B cell (primary cell): ENCODE measurements around the gene SCFD1.
"Not testable (repeated sequence)": the region's sequence is repeated elsewhere in the genome, so short reads cannot be mapped to it uniquely, and the experiment has no call there.

Source experiments
- EZH2 ChIP-seq: IDR thresholded peaks from 2 replicates; pipeline ENCODE4 v1.6.1; 2012; ENCODE audit warnings: borderline replicate concordance, low read depth, mild to moderate bottlenecking, moderate library complexity, low read length; ENCODE audit not compliant: insufficient read depth, poor library complexity, severe bottlenecking
- TF ChIP-seq, protein P1 (sequence below): fragments of 200-600 bp; IDR thresholded peaks from one replicate; pipeline ENCODE4 v1.8.0; 2022; ENCODE audit warnings: antibody characterized with exemption, mild to moderate bottlenecking

DNA sequence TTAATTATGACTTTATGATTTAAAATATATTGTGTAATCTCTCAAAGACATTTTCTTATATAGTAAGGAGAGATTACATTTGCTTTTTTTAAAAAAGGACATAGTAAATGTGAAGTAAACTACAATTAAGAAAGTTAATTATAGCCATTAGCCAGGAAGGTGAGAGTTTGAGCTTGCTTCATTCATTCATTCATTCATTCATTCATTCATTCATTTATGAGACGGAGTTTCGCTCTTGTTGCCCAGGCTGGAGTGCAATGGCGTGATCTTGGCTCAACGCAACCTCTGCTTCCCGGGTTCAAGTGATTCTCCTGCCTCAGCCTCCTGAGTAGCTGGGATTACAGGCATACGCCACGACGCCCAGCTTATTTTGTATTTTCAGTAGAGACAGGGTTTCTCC, 17.4 kb upstream of the SCFD1 start:
- TF ChIP-seq, protein P1, sequence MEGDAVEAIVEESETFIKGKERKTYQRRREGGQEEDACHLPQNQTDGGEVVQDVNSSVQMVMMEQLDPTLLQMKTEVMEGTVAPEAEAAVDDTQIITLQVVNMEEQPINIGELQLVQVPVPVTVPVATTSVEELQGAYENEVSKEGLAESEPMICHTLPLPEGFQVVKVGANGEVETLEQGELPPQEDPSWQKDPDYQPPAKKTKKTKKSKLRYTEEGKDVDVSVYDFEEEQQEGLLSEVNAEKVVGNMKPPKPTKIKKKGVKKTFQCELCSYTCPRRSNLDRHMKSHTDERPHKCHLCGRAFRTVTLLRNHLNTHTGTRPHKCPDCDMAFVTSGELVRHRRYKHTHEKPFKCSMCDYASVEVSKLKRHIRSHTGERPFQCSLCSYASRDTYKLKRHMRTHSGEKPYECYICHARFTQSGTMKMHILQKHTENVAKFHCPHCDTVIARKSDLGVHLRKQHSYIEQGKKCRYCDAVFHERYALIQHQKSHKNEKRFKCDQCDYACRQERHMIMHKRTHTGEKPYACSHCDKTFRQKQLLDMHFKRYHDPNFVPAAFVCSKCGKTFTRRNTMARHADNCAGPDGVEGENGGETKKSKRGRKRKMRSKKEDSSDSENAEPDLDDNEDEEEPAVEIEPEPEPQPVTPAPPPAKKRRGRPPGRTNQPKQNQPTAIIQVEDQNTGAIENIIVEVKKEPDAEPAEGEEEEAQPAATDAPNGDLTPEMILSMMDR, result not testable (repeated sequence)
- TF ChIP-seq EZH2, result not testable (repeated sequence)
